HepG2 (cell line): ENCODE results near the gene KLK11. TPM values are rescaled to one million over a fixed set of nuclear protein-coding genes. Genes with fewer than 3 reads are reported as not detected.

Source experiments
- ATAC-seq: fragments of 200-7000 bp; cut with Tn5 transposase; 3 replicates; pipeline ENCODE4 v1.9.1; 2020; ENCODE audit warnings: mild to moderate bottlenecking, moderate library complexity
- BruUV-seq: library from RNA; stranded (reverse); fragments of 400-500 nt; replicated peaks from 2 replicates; lab custom pipeline; 2021; lab: Mats Ljungman, UMichigan
- CTCF ChIA-PET: fragments of 300-600 bp; formaldehyde crosslinking; extraction: SDS; loops from one replicate; lab custom pipeline; 2021; ENCODE audit warnings: low total read pairs, inconsistent platforms, low intra/inter-chr PET ratio; lab: Yijun Ruan, JAX
- POLR2A ChIA-PET: fragments of 350-600 bp; sonication (Branson Sonifier 250); formaldehyde crosslinking; loops from one replicate; lab custom pipeline; 2020; ENCODE audit warnings: antibody characterized with exemption, inconsistent platforms; lab: Yijun Ruan, JAX
- DNase-seq: peaks from one replicate; pipeline ENCODE4 v3.0.0-alpha.2; 2015; ENCODE audit warnings: low spot score
- FAIRE-seq: peaks from 3 replicates; lab custom pipeline; 2011; peaks lifted over from hg19 to GRCh38; lab: Jason Lieb, UNC
- H2AFZ ChIP-seq: one replicate; pipeline ENCODE4 v1.6.1; 2011; ENCODE audit warnings: low read length, inconsistent platforms
- H3K27ac ChIP-seq: fragments of 300-600 bp; 3 replicates; pipeline ENCODE4 v1.8.0; 2011; ENCODE audit warnings: mixed run types, mild to moderate bottlenecking, mixed read lengths, low read length, inconsistent platforms; ENCODE audit not compliant: insufficient read depth; ENCODE audit errors: extremely low read length
- H3K27me3 ChIP-seq, 2 experiments: fragments of 200-600 bp in 1 of 2; 2 replicates in 1 of 2; 3 replicates in 1 of 2; pipeline versions ENCODE4 v1.6.0 to v1.8.0; 2011; ENCODE audit warnings: low read length in 2 of 2, mild to moderate bottlenecking in 2 of 2, moderate library complexity in 2 of 2, inconsistent platforms in 1 of 2; ENCODE audit not compliant: insufficient read depth in 2 of 2, control insufficient read depth in 1 of 2
- H3K36me3 ChIP-seq, 2 experiments: fragments of 200-600 bp in 1 of 2; replicated peaks in 1 of 2; 2 replicates in 1 of 2; 3 replicates in 1 of 2; pipeline versions ENCODE4 v1.5.1 to v1.8.0; 2011; ENCODE audit warnings: low read length in 2 of 2, inconsistent platforms in 1 of 2; ENCODE audit not compliant: insufficient read depth in 2 of 2, control insufficient read depth in 1 of 2
- H3K4me1 ChIP-seq: 2 replicates; pipeline ENCODE4 v1.5.1; 2012; ENCODE audit warnings: low read length, inconsistent platforms; ENCODE audit not compliant: insufficient read depth
- H3K4me2 ChIP-seq: 2 replicates; pipeline ENCODE4 v1.6.0; 2011; ENCODE audit warnings: low read depth, low read length, inconsistent platforms
- H3K4me3 ChIP-seq, 3 experiments: fragments of 200-600 bp in 1 of 3; sonication (generic), shearing (Covaris generic) in 1 of 3; replicated peaks in 1 of 3; 2 replicates each; pipeline ENCODE4 v1.5.1; 2011 to 2016; ENCODE audit warnings: low read length in 3 of 3, inconsistent platforms in 2 of 3, low read depth in 2 of 3, mild to moderate bottlenecking in 2 of 3, control low read depth in 1 of 3, mixed read lengths in 1 of 3; ENCODE audit not compliant: insufficient read depth in 1 of 3
- H3K79me2 ChIP-seq: one replicate; pipeline ENCODE4 v1.6.1; 2011; ENCODE audit warnings: low read length, inconsistent platforms; ENCODE audit not compliant: insufficient read depth
- H3K9ac ChIP-seq: 2 replicates; pipeline ENCODE4 v1.6.0; 2011; ENCODE audit warnings: mild to moderate bottlenecking, low read depth, low read length, inconsistent platforms; ENCODE audit not compliant: insufficient read depth
- H3K9me3 ChIP-seq: 2 replicates; pipeline ENCODE4 v1.5.1; 2012; ENCODE audit warnings: mild to moderate bottlenecking, low read length
- H4K20me1 ChIP-seq: 2 replicates; pipeline ENCODE4 v1.6.0; 2011; ENCODE audit warnings: inconsistent platforms, mild to moderate bottlenecking, low read length, moderate library complexity; ENCODE audit not compliant: insufficient read depth
- AKAP8 ChIP-seq: sonication (generic); formaldehyde crosslinking; IDR thresholded peaks from 2 replicates; pipeline ENCODE4 v1.5.1; 2020; ENCODE audit warnings: mild to moderate bottlenecking, missing genetic modification reagents
- ARID2 ChIP-seq: sonication (generic); formaldehyde crosslinking; IDR thresholded peaks from 2 replicates; pipeline ENCODE4 v1.8.1; 2022; ENCODE audit warnings: mild to moderate bottlenecking, missing genetic modification reagents, borderline replicate concordance
- ESRRA ChIP-seq: sonication (generic); formaldehyde crosslinking; IDR thresholded peaks from 2 replicates; pipeline ENCODE4 v1.5.1; 2020; ENCODE audit warnings: mild to moderate bottlenecking, low read depth, missing genetic modification reagents
- NCOA5 ChIP-seq: sonication (generic); formaldehyde crosslinking; IDR thresholded peaks from 2 replicates; pipeline ENCODE4 v1.4.0; 2020; ENCODE audit warnings: missing genetic modification reagents
- NFIB ChIP-seq: sonication (generic); formaldehyde crosslinking; IDR thresholded peaks from 2 replicates; pipeline ENCODE4 v1.9.0; 2021; ENCODE audit warnings: missing genetic modification reagents, mild to moderate bottlenecking, borderline replicate concordance
- NR2F6 ChIP-seq, 2 experiments: IDR thresholded peaks; 2 replicates each; pipeline ENCODE4 v1.6.1; 2016; ENCODE audit warnings: antibody characterized with exemption in 1 of 2, mild to moderate bottlenecking in 1 of 2
- PHF5A ChIP-seq: IDR thresholded peaks from one replicate; pipeline ENCODE4 v1.6.1; 2018; ENCODE audit warnings: low read depth, missing genetic modification reagents; ENCODE audit not compliant: unreplicated experiment
- PITX1 ChIP-seq: sonication (generic); formaldehyde crosslinking; IDR thresholded peaks from 2 replicates; pipeline ENCODE4 v1.5.1; 2020; ENCODE audit warnings: mild to moderate bottlenecking, missing genetic modification reagents
- RBAK ChIP-seq: sonication (generic); formaldehyde crosslinking; IDR thresholded peaks from 2 replicates; pipeline ENCODE4 v1.5.1; 2020; ENCODE audit warnings: mild to moderate bottlenecking, missing genetic modification reagents
- SP1 ChIP-seq, 2 experiments: fragments of 450-650 bp in 1 of 2; sonication (generic) in 1 of 2; formaldehyde crosslinking in 1 of 2; IDR thresholded peaks; 2 replicates each; pipeline versions ENCODE4 v1.4.0 to v1.6.1; 2016 to 2020; ENCODE audit warnings: missing genetic modification reagents in 1 of 2
- TCF12 ChIP-seq, 2 experiments: fragments of 450-650 bp in 1 of 2; sonication (generic) in 1 of 2; formaldehyde crosslinking in 1 of 2; IDR thresholded peaks; 2 replicates each; pipeline versions ENCODE4 v1.6.1 to v1.8.0; 2017 to 2022; ENCODE audit warnings: antibody characterized with exemption in 1 of 2, mild to moderate bottlenecking in 1 of 2, missing genetic modification reagents in 1 of 2, moderate library complexity in 1 of 2
- ZBTB20 ChIP-seq: sonication (generic); formaldehyde crosslinking; IDR thresholded peaks from 2 replicates; pipeline ENCODE4 v1.8.1; 2023; ENCODE audit warnings: missing genetic modification reagents, low read depth, mild to moderate bottlenecking, borderline replicate concordance
- ZBTB44 ChIP-seq: sonication (generic); formaldehyde crosslinking; IDR thresholded peaks from 2 replicates; pipeline ENCODE4 v1.4.0; 2020; ENCODE audit warnings: missing genetic modification reagents
- ZNF101 ChIP-seq: sonication (generic); formaldehyde crosslinking; IDR thresholded peaks from 2 replicates; pipeline ENCODE4 v1.4.0; 2020; ENCODE audit warnings: mild to moderate bottlenecking, low read depth, missing genetic modification reagents, borderline replicate concordance
- ZNF138 ChIP-seq: sonication (generic); formaldehyde crosslinking; IDR thresholded peaks from 2 replicates; pipeline ENCODE4 v1.5.0; 2020; ENCODE audit warnings: mild to moderate bottlenecking, low read depth, missing genetic modification reagents
- ZNF512 ChIP-seq: sonication (generic); formaldehyde crosslinking; IDR thresholded peaks from 2 replicates; pipeline ENCODE4 v1.4.0; 2020; ENCODE audit warnings: mild to moderate bottlenecking, missing genetic modification reagents
- ZNF563 ChIP-seq: sonication (generic); formaldehyde crosslinking; IDR thresholded peaks from 2 replicates; pipeline ENCODE4 v1.8.0; 2022; ENCODE audit warnings: mild to moderate bottlenecking, moderate library complexity, missing genetic modification reagents
- ZSCAN22 ChIP-seq: sonication (generic); formaldehyde crosslinking; IDR thresholded peaks from 2 replicates; pipeline ENCODE4 v1.4.0; 2020; ENCODE audit warnings: mild to moderate bottlenecking, missing genetic modification reagents
- WGBS: methylation state at CpG from one replicate; pipeline ENCODE4 v1.1.6; 2017; ENCODE audit warnings: low lambda C conversion rate; 5-methylcytosine and 5-hydroxymethylcytosine counted together
- in situ Hi-C: cut with HindIII; loops from 2 replicates; pipeline ENCODE4 v1.10.0; 2017; ENCODE audit warnings: low pct_unique_long_range_greater_than_20kb; ENCODE audit not compliant: extremely low pct_ligation_motif_present
- intact Hi-C: fragments of 100-400 bp; cut with micrococcal nuclease; formaldehyde crosslinking; loops from one replicate; pipeline ENCODE4 v1.10.0; 2022; ENCODE audit not compliant: unreplicated experiment
- polyA plus RNA-seq, 8 experiments: library from polyadenylated mRNA; depleted of rRNA in 3 of 8; stranded (reverse) in 7 of 8; unstranded in 1 of 8; fragments of >200 nt; fragmentation: Illumina TruSeq in 4 of 8; extraction: Trizol in 4 of 8; gene quantifications; 2 replicates each; pipeline versions ENCODE4 v1.2.1 to v1.2.3, GENCODE V29; 2011 to 2016; ENCODE audit warnings: low read depth in 4 of 8, missing spikeins in 1 of 8, mixed read lengths in 1 of 8; ENCODE audit not compliant: insufficient read depth in 1 of 8
- total RNA-seq, 5 experiments: library from RNA; depleted of rRNA; stranded (reverse); fragments of >200 nt; fragmentation: Illumina TruSeq; extraction: Trizol; gene quantifications; 2 replicates each; pipeline ENCODE4 v1.2.3, GENCODE V29; 2016; ENCODE audit warnings: low read depth in 1 of 5

KLK11 gene
- total and polyA plus RNA-seq, 2 of the 13 experiments (the other 11 are each of a cell fraction or from before 2014, with no cell fraction given), result not detected

GRCh38 chr19:51065221-51065960 lies 39.0 kb upstream of the KLK11 start:
- Histone ChIP-seq H3K36me3 (no peaks in the 10 kb centered on the region), H4K20me1 (no peaks in the 10 kb centered on the region), H3K4me3 (no peak overlapping the region), H3K27ac (no peak overlapping the region)
- intact Hi-C loops, result no loop called here
- 22% methylated on average over 24 of the region's 25 CpGs for WGBS
- BruUV-seq, result no TSS peak
- TF ChIP-seq RBAK (CRISPR knock-in tag), result no peak
- no peak for TF ChIP-seq ZBTB44 (CRISPR knock-in tag)
- no peak for TF ChIP-seq SP1 (IDR thresholded peaks at IDR 0.05)
- no peak for TF ChIP-seq SP1 (CRISPR knock-in tag; IDR thresholded peaks at IDR 0.05)
- TF ChIP-seq ZNF138 (CRISPR knock-in tag), result no peak
- no peak for TF ChIP-seq ZBTB20 (CRISPR knock-in tag)
- TF ChIP-seq AKAP8, result no peak
- TF ChIP-seq PHF5A (CRISPR knock-in tag), result no peak
- TF ChIP-seq NR2F6 (IDR thresholded peaks at IDR 0.05), result no peak
- TF ChIP-seq NR2F6 (CRISPR knock-in tag; IDR thresholded peaks at IDR 0.05), result no peak
- no peak for TF ChIP-seq ZNF101 (CRISPR knock-in tag)
- no peak for TF ChIP-seq TCF12 (IDR thresholded peaks at IDR 0.05)
- TF ChIP-seq TCF12 (CRISPR knock-in tag; IDR thresholded peaks at IDR 0.05), result no peak
- TF ChIP-seq ARID2 (CRISPR knock-in tag), result no peak
- no peak for TF ChIP-seq NCOA5 (CRISPR knock-in tag)
- no peak for TF ChIP-seq PITX1 (CRISPR knock-in tag)
- no peak for TF ChIP-seq ZSCAN22 (CRISPR knock-in tag)
- TF ChIP-seq NFIB (CRISPR knock-in tag), result no peak
- TF ChIP-seq ZNF512 (CRISPR knock-in tag), result no peak
- no peak for TF ChIP-seq ESRRA (CRISPR knock-in tag)
- no peak for TF ChIP-seq ZNF563 (CRISPR knock-in tag)
- TF ChIP-seq, all 625 proteins: peak for 0
- ChIA-PET CTCF (no interaction called here), POLR2A (no interaction called here)
- Histone ChIP-seq H3K27me3 (peaks cover 0 to 3% of the 10 kb centered on the region in 2 experiments; a peak in 2 of 5 replicates), H3K9ac (no peak overlapping the region), H3K79me2 (no peaks in the 10 kb centered on the region), H3K4me2 (no peak overlapping the region), H2AFZ (no peak overlapping the region), H3K4me1 (no peaks in the 10 kb centered on the region), H3K9me3 (no peaks in the 10 kb centered on the region)
- in situ Hi-C loops, result no loop called here
- no peak for FAIRE-seq
- no peak for DNase-seq
- no peak; the same call in 2 of the 3 replicates for ATAC-seq
